ENCODE data around the gene TFG.
A peak's percentile ranks its signal among the peaks of the same experiment; 100 is the strongest.

Gene TFG

GRCh38 chr3:100700708-100701107 is 8.6 kb upstream of the TFG start:
- ATAC-seq (ENCODE audit: low read depth) = no peak
- no peak for DNase-seq (ENCODE audit: low spot score)

GRCh38 chr3:100702082-100702979 is 7.0 kb upstream of the TFG start:
- Histone ChIP-seq H3K9me3 (ENCODE audit: severe bottlenecking) (no peaks in the 10 kb centered on the region), H3K27me3 (ENCODE audit: insufficient read depth, poor library complexity, severe bottlenecking) (no peaks in the 10 kb centered on the region), H3K4me1 (ENCODE audit: insufficient read depth, poor library complexity, severe bottlenecking) (peaks cover 22% of the 10 kb centered on the region), H3K27ac (ENCODE audit: poor library complexity, severe bottlenecking) (no peak overlapping the region), H3K4me3 (ENCODE audit: severe bottlenecking) (no peak overlapping the region), H3K36me3 (ENCODE audit: low read depth) (no peaks in the 10 kb centered on the region)
- ATAC-seq (ENCODE audit: low read depth) (peak; percentile 79), DNase-seq (ENCODE audit: low spot score) (no peak)
- no peak for TF ChIP-seq CTCF (IDR thresholded peaks at IDR 0.05; ENCODE audit: poor library complexity, severe bottlenecking)

More at GRCh38 chr3:100700708-100701107, 8.6 kb upstream of the TFG start:
- H3K4me1 ChIP-seq (ENCODE audit: insufficient read depth, poor library complexity, severe bottlenecking) = peaks cover 23% of the 10 kb centered on the region
- no peaks in the 10 kb centered on the region for H3K9me3 ChIP-seq (ENCODE audit: severe bottlenecking)
- H3K4me3 ChIP-seq (ENCODE audit: severe bottlenecking) = no peak overlapping the region
- no peak for TF ChIP-seq CTCF (IDR thresholded peaks at IDR 0.05; ENCODE audit: poor library complexity, severe bottlenecking)
- no peaks in the 10 kb centered on the region for H3K27me3 ChIP-seq (ENCODE audit: insufficient read depth, poor library complexity, severe bottlenecking)
- no peaks in the 10 kb centered on the region for H3K36me3 ChIP-seq (ENCODE audit: low read depth)
- no peak overlapping the region for H3K27ac ChIP-seq (ENCODE audit: poor library complexity, severe bottlenecking)

- no peaks in the 10 kb centered on the region for H3K9me3 ChIP-seq (ENCODE audit: severe bottlenecking)
- DNase-seq (ENCODE audit: low spot score) = no peak
- no peak for ATAC-seq (ENCODE audit: low read depth)
- H3K4me3 ChIP-seq (ENCODE audit: severe bottlenecking) = no peak overlapping the region
- peaks cover 22% of the 10 kb centered on the region for H3K4me1 ChIP-seq (ENCODE audit: insufficient read depth, poor library complexity, severe bottlenecking)
- H3K36me3 ChIP-seq (ENCODE audit: low read depth) = no peaks in the 10 kb centered on the region
- no peak overlapping the region for H3K27ac ChIP-seq (ENCODE audit: poor library complexity, severe bottlenecking)
- no peaks in the 10 kb centered on the region for H3K27me3 ChIP-seq (ENCODE audit: insufficient read depth, poor library complexity, severe bottlenecking)
- no peak for TF ChIP-seq CTCF (IDR thresholded peaks at IDR 0.05; ENCODE audit: poor library complexity, severe bottlenecking)
Observed at GRCh38 chr3:100702980-100703345, 6.3 kb upstream of the TFG start.

- Histone ChIP-seq H3K36me3 (ENCODE audit: low read depth) (no peaks in the 10 kb centered on the region), H3K4me3 (ENCODE audit: severe bottlenecking) (no peak overlapping the region), H3K27me3 (ENCODE audit: insufficient read depth, poor library complexity, severe bottlenecking) (no peaks in the 10 kb centered on the region), H3K4me1 (ENCODE audit: insufficient read depth, poor library complexity, severe bottlenecking) (peaks cover 29% of the 10 kb centered on the region), H3K27ac (ENCODE audit: poor library complexity, severe bottlenecking) (no peak overlapping the region), H3K9me3 (ENCODE audit: severe bottlenecking) (no peaks in the 10 kb centered on the region)
- ATAC-seq (ENCODE audit: low read depth) = no peak
- no peak for DNase-seq (ENCODE audit: low spot score)
- no peak for TF ChIP-seq CTCF (IDR thresholded peaks at IDR 0.05; ENCODE audit: poor library complexity, severe bottlenecking)
Observed at GRCh38 chr3:100703865-100704264, 5.4 kb upstream of the TFG start.

GRCh38 chr3:100706365-100706764 is 2.9 kb upstream of the TFG start:
- TF ChIP-seq CTCF (IDR thresholded peaks at IDR 0.05; ENCODE audit: poor library complexity, severe bottlenecking) = no peak
- peak overlapping the region; percentile 31 for H3K27ac ChIP-seq (ENCODE audit: poor library complexity, severe bottlenecking)
- peaks cover 8% of the 10 kb centered on the region for H3K36me3 ChIP-seq (ENCODE audit: low read depth)
- no peak overlapping the region for H3K4me3 ChIP-seq (ENCODE audit: severe bottlenecking)
- DNase-seq (ENCODE audit: low spot score) (no peak), ATAC-seq (ENCODE audit: low read depth) (no peak)
- H3K27me3 ChIP-seq (ENCODE audit: insufficient read depth, poor library complexity, severe bottlenecking) = no peaks in the 10 kb centered on the region
- no peaks in the 10 kb centered on the region for H3K9me3 ChIP-seq (ENCODE audit: severe bottlenecking)
- H3K4me1 ChIP-seq (ENCODE audit: insufficient read depth, poor library complexity, severe bottlenecking) = peaks cover 29% of the 10 kb centered on the region
